Loucy (cell line): ENCODE data around the gene MYD88.

Source experiments
- CTCF ChIP-seq: fragments of 200-600 bp; sonication (generic); conservative IDR thresholded peaks from 2 replicates; pipeline ENCODE4 v1.5.1; 2014; ENCODE audit warnings: mild to moderate bottlenecking, antibody characterized with exemption, low read length
- EZH2phosphoT487 ChIP-seq: fragments of 200-600 bp; IDR thresholded peaks from 2 replicates; pipeline ENCODE4 v1.6.1; 2018; ENCODE audit warnings: antibody characterized with exemption, mild to moderate bottlenecking, moderate library complexity, borderline replicate concordance

GRCh38 chr3:38114052-38114874, 24.2 kb upstream of the MYD88 start:
- TF ChIP-seq CTCF (no peak), EZH2phosphoT487 (no peak)
